ENCODE results near the gene PARD3B.

DNA sequence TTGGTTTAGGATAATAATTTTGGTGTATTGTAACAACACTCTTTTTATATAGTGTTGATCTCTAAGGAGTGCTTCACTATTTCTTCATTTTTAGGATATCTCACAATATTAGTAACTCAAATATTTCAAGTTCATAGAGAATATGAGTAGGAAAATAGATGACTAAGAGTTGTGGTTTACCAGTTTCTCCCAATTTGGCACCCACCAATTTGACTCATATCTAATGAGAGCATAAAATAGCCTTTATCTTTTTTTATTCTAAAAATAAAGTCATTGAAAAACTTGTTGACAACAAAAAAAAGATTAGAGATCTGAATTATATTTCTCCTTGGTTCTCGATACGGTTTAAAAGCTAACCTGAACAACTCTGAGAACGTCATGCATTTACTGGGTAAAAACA is 204.0 kb downstream of the PARD3B start:
- TF ChIP-seq, protein P1, sequence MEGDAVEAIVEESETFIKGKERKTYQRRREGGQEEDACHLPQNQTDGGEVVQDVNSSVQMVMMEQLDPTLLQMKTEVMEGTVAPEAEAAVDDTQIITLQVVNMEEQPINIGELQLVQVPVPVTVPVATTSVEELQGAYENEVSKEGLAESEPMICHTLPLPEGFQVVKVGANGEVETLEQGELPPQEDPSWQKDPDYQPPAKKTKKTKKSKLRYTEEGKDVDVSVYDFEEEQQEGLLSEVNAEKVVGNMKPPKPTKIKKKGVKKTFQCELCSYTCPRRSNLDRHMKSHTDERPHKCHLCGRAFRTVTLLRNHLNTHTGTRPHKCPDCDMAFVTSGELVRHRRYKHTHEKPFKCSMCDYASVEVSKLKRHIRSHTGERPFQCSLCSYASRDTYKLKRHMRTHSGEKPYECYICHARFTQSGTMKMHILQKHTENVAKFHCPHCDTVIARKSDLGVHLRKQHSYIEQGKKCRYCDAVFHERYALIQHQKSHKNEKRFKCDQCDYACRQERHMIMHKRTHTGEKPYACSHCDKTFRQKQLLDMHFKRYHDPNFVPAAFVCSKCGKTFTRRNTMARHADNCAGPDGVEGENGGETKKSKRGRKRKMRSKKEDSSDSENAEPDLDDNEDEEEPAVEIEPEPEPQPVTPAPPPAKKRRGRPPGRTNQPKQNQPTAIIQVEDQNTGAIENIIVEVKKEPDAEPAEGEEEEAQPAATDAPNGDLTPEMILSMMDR (IDR thresholded peaks at IDR 0.05): no peak
- TF ChIP-seq TCF7L2 (IDR thresholded peaks at IDR 0.05; ENCODE audit: low read depth, low read length) (no peak), SIN3A (IDR thresholded peaks at IDR 0.05; ENCODE audit: borderline replicate concordance, insufficient read depth, low read depth, low read length) (no peak), POLR2AphosphoS5 (IDR thresholded peaks at IDR 0.05; ENCODE audit: low read depth, low read length) (no peak)

Data from Panc1 (cell line).